Skeletal muscle cell (primary cell): Measurements from ENCODE around the gene VPREB3.
"Not testable (repeated sequence)": the region's sequence is repeated elsewhere in the genome, so short reads cannot be mapped to it uniquely, and the experiment has no call there.

Experiments used
- DNase-seq: peaks from one replicate; pipeline ENCODE4 v3.0.0-alpha.2; 2010; ENCODE audit warnings: low read depth
- H3K4me3 ChIP-seq: 2 replicates; pipeline ENCODE4 v1.5.1; 2011; ENCODE audit warnings: low read depth, mild to moderate bottlenecking, control low read depth, low read length, moderate library complexity

VPREB3 gene

DNA sequence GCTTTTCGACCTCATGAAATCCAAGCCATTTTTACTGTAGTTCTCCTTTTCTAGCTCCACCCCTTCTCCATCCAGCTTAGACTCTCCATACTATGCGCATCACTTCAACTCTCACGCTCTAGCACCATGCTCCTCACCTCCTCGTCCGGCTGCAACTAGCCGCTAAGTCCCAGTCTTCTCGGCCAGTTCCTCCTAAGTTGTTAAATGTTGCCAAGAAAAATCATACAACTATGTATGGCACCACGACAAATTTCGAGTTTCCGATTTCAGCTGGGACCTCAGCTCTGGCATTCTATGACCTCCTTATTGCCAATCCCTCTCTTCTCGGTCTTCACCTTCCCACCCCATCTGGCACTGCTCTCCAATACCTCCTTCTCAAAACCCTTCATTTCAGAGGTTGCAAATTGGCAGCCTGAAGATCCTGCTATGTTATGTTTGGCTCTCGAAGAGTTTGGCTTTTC is 4.4 kb downstream of the VPREB3 start:
- no peak for DNase-seq
- peak overlapping the region; percentile 94 for H3K4me3 ChIP-seq

DNA sequence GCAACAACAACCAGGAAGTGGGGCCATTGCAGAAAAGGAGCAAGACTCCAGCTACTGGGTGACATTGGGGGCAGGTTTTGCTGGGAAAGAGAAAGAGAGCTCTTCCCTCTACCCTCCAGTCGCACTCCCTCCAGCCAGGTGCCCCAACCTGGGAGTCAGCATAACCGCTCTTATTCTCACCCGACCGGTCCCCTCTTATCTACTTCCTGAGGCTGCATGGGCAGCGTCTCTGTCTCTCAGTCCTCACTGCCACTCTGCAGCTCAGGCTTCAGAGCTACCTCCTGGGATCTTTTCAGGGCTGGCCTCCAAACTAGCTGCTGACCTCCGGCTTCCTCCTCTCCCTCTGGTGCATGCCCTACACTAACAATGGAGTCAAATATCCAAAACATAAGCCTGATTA is 8.4 kb downstream of the VPREB3 start:
- no peak for DNase-seq

DNA sequence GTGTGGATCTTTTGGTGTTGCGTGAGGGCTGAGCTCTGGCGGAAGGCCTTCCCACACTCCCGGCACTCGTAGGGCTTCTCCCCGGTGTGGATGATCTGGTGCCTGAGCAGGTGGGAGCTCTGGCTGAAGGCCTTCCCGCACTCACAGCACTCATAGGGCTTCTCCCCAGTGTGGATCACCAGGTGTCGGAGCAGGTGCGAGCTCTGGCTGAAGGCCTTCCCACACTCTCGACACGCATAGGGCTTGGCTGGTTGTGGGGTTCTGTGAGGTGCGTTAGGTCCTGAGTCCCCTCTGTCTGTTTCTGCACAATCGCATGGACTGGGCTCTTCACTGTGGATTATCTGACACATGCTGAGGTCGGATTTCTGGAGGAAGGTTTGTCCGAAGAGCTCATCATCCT is 9.7 kb downstream of the VPREB3 start:
- DNase-seq: no peak
- H3K4me3 ChIP-seq: no peak overlapping the region

More for the DNA sequence above, 8.4 kb downstream of the VPREB3 start:
- no peak overlapping the region for H3K4me3 ChIP-seq

DNA sequence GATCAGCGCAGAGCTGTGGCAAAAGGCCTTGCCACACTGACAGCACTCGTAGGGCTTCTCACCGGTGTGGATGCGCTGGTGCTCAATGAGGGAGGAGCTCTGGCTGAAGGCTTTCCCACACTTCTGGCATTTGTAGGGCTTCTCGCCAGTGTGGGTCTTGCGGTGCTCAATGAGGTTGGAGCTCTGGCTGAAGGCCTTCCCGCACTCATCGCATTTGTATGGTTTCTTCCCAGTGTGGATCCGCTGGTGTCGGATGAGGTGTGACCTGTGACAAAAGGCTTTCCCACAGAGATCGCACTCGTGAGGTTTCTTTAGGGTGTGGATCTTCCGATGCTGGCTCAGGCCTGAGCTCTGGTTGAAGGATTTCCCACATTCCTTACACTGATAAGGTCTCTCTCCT is 10.2 kb downstream of the VPREB3 start:
- no peak for DNase-seq
- H3K4me3 ChIP-seq: no peak overlapping the region

DNA sequence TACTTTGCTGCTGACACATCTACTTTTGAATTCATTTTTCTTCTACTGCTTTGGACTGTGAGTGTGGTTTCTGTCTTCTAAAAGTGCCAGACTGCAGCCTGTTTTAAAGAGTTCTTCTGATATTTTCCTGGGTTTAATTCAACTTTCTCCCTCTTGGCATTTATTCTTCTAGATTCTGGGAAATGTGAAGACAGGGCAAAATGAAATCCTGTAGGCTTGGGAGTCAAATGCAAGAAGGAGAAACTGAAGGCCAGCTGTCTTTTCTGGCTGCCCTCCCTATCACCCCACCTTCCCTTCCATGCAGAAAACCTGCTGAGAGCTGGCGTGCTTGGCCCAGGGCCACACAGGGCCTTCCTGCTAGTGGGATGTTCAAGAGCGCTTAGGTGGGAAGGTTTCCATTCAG is 10.9 kb downstream of the VPREB3 start:
- no peak for DNase-seq
- H3K4me3 ChIP-seq: no peak overlapping the region

DNA sequence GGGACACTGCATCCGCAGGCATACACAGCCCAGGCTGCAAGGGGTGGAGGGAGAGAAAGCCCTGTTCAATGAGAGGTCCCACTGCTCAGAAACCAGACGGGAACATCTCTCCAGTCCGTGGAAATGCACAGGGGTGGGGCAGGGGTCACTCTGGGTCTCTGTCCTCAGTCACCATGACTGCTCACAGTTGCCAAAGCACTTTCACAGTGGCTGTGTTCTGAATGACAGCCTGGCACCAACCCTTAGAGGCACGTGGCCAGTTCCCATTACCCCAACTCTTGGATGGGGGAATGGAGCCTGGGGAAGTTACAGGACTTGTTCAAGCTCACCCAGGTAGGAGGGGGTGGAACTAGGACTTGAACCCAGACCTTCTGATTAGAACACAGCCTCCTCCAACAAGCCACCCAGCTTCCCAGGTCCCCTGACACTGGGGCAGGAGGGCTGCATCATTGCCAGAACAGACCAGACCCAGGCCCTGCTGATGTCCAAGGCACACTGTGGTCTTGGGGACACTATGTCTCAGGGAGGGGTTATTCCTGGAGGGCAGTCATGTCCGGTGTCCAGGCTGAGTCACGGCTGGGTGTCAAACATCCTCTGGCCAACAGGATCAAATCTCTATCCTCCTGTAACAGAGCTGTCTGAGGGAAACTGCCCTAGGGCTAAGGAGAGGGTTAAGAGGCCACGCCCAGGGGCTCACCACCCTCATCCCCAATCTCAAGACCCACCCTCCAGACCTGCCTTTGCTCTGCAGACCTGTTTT is 11.5 kb downstream of the VPREB3 start:
- H3K4me3 ChIP-seq: no peak overlapping the region
- DNase-seq: no peak

DNA sequence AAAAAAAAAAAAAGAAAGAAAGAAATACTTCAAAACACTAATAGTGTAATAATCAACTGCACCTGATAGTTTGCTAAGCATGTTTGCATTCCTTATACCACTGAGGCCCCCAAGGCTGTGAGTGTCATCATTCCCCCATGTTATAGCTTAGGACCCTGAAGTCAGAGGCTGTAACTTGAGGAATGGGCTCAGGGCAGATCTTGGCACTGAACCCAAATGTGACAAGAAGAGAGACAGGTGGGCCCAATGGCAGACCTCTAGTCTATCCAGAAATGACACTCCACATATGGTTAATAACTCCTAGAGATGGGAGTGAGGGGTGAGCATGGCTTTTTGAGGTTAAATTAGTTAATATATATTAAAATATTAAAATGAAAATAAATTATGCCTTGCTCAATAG is 16.5 kb downstream of the VPREB3 start:
- no peak for DNase-seq
- H3K4me3 ChIP-seq: no peak overlapping the region

DNA sequence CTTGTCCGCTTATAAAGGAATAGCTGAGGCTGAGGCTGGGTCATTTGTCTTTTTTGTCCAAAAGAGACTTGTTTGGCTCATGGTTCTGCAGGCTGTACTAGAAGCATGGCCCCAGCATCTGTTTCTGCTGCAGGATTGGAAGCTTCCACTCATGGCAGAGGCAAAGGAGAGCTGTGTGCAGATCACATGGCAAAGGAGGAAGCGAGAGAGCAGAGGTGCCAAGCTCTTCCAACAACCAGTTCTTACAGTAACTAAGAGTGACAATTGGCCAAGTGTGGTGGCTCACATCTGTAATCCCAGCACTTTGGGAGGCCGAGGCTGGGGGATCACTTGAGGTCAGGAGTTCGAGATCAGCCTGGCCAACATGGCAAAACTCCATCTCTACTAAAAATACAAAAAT is 26.1 kb downstream of the VPREB3 start:
- DNase-seq, H3K4me3 ChIP-seq: not testable (repeated sequence)

DNA sequence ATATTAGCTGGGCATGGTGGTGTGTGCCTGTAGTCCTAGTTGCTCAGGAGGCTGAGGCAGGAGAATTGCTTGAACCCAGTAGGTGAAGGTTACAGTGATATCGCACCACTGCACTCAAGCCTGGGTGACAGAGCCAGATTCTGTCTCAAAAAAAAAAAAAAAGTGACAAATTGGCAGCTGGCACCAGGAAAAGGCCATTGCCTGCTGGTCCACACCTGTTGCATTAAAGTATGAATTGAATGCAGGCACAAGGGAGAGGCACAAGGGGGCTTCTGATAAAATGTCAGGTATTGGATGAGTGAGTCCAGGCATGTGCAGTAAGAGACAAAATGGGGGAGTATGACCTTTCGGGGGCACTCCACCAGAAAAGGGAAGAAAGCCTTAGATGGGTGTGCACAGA is 31.5 kb downstream of the VPREB3 start:
- no peak overlapping the region for H3K4me3 ChIP-seq
- no peak for DNase-seq

DNA sequence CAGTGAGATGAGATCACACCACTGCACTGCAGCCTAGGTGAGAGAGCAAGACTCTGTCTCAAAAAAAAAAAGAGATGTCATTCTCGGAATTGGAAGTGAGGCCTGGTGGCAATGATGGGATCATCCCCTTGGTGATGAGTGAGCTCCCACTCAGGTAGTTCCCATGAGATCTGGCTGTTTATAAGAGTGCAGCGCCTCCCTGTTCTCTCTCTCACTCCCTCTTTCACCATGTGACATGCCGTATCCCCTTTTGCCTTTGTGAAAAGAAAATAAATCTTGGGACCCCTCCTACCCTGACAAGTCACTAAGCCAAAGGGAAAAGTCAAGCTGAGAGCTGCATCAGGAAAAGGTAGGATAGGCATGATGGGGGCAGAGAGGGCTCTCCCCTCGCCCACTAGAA is 32.1 kb downstream of the VPREB3 start:
- H3K4me3 ChIP-seq: no peak overlapping the region
- no peak for DNase-seq

DNA sequence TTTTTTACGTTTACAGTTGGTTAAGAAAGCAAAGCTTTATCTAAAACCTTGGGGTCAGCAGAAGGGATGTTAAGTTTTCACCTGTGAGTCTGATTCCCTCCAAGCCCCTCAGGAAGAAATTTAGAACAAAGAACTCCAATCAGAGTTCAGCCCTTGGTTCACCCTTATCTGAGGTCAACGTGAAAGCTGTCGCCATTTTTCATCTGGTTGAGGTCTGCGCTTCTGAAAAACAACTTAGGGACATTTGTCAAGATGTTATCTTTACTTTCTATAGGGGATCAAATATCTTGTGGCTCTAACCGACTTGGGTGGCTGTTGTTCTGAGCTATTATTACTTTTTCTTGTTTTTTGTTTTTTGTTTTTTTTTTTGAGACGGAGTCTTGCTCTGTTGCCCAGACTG is 33.4 kb downstream of the VPREB3 start:
- H3K4me3 ChIP-seq: no peak overlapping the region
- no peak for DNase-seq

DNA sequence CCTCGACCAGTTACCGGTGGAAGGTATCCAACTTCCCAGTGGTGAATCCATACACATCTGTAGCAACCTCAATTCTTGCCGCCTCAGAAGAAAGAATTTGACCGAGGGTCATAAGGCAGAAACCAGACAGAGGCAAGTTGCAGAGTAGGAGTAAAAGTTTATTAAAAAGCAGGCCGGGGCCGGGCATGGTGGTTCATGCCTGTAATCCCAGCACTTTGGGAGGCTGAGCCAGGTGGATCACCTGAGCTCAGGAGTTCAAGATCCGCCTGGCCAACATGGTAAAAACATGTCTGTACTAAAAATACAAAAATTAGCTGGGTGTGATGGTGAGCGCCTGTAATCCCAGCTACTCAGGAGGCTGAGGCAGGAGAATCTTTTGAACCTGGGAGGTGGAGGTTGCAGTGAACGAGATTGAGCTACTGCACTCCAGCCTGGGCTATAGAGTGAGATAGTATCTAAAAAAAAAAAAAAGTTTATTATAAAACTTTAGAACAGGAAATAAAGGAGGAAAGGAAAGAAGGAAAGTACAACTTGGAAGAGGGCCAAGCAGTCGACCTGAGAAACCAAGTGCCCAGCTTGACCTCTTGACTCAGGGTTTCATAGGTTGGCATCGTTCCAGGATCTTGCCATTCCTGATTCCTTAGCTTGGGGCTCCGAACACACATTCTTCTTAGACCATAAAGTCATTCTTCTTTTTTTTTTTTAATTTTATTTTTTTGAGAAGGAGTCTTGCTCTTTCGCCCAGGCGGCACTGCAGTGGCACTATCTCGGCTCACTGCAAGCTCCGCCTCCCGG is 35.7 kb downstream of the VPREB3 start:
- no peak overlapping the region for H3K4me3 ChIP-seq
- no peak for DNase-seq

DNA sequence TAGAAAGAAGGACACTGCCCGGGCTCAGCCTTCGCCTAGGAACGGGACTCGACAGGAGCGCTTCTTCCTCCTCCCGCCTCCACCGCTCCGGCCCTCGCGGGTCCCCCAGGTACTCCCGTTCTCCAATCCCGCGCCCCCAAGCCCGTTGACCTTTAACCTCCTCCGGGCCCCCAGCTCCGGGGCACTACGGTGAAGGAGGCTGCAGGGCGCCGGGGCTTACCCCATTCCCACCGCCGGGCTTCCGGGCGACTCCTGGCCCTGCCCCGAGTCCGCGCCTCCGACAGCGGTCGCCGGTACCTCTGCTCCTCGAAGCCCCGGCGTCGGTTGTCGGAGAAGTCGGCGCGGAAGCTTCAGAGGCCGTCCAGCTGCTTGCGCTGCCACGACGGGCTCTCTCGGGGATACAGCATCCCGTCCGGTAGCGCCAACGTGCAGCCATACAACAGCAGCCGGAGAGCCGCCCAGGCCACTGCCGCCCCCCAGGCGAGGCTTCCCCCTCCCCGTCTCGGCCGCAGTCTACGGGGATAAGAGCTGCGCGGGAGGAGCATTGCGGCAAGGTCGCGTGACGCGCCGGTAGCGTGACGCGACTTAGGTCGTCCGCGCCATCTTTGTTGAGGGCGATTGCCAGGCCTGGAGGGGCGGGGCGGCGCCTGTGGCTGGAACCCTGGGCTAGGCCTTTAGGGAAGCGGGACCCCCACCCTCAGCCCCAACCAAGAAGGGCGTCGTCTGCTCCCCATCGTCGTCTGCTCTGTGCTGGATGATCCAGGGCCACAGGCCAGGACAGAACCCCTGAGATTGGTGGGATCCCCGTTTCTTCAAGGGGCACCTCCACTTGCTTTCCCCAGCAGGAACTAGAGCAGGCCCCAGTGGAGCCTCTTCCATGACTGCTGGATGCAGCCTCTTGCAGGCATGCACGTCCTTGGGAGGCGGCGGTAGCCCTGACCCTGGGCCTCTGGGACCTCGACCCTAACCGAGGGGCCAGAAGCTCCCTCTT is 37.1 kb downstream of the VPREB3 start:
- peak overlapping the region; percentile 84 for H3K4me3 ChIP-seq
- DNase-seq: peak; percentile 45

DNA sequence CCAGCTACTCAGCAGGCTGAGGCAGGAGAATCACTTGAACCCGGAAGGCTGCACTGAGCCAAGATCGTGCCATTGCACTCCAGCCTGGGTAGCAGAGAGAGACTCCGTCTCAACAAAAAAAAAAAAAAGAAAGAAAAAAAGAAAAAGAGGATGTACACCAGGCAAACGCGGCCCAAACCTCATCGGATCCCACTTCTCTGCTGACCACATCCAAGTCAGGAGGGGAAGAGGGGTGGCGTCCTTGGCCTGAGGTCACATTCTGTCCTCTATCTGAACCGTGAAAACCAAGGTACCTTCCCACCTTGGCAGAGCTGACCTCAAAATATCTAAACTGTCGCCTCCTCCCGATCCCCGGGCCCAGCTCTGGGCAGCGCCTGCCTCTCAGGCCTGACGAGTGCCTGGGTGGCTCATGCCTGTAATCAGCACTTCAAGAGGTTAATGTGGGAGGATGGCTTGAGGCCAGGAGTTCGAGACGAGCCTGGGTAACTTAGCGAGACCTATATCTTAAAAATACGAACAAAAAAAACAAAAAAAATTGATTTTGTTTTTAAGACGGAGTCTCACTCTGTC is 38.3 kb downstream of the VPREB3 start:
- peak overlapping the region; percentile 84 for H3K4me3 ChIP-seq
- DNase-seq: no peak

DNA sequence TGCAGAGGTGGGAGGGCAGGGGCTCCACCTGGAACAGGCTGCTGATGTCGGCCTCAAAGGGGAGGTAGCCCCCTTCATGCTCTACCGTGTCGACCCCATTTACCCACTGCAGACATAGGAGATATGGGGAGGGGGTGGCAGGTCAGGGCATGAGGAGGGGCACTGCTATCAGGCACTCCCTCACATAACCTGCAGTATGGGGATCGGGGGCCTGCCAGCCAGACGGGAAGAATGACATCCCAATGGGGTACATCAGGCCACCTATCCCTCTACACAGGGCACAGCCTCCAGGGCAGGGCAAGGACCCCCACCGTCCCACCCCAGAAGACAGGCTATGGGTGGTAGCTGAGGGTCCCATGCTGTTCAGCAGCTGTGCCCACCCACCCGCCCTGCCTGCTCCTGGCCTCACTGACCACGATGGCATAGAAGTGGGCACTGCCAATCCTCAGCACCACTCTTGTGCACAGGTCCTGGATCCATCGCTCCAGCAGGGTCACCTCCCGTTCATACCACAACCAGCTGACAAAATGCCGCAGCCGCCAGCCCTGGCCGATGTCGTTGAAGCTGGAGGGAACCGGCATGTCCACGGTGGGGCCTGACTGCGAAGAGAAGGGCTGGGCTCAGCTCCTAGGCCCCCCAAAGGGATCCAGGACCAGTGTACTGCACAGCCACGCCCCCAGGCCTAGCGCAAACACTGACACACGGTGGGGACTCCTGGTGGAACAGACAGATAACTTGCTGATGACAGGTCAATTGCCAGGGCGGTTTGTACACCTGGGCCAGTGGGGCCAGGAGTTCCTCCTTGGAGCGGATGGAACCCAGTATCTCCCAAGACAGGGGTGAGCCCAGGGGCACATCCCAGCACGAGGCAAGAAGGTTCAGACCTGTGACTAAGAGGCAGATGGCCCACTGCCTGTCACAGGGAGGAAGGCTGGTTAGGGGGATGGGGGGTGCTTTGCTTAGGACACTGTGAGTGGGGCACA is 39.3 kb downstream of the VPREB3 start:
- H3K4me3 ChIP-seq: no peak overlapping the region
- no peak for DNase-seq

DNA sequence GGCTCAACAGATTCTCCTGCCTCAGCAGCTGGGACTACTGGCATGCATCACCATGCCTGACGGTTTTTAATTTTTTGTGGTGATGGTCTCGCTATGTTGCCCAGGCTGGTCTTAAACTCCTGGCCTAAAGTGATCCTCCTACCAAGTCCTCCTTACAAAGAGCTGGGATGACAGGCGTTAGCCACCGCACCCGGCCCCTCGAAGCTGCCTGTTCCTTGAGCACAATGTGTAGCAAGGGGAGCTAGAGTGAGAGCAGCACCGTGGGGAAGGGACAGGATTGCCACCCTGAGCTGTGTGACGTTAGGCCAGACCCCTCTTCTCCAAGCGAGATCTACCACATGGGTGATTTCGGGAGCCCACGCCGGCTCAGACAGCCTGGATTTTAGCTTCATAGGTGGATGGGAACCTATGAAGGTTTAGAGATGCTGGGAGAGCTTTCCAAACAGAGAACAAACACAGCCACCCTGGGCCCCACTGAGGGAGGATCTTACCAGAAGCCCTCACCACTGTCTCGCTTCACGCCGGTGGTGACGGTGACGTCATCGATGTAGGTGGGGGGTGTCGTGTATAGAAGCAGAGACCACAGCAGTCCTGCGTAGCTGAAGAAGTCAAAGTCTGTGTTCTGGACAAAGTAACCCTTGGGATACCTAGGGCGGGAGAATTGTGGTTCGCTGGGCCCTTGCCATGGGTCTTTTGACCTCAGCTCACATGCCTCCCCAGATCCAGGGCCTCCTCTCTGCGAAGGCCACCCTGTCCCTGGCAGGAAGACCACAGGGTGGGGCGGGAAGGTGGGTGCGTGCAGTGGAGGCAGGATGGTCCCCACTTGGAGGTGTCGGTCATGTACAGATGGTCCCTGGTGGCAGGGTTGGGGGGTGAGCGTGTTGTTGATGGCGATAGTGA is 40.3 kb downstream of the VPREB3 start:
- no peak for DNase-seq
- H3K4me3 ChIP-seq: no peak overlapping the region

DNA sequence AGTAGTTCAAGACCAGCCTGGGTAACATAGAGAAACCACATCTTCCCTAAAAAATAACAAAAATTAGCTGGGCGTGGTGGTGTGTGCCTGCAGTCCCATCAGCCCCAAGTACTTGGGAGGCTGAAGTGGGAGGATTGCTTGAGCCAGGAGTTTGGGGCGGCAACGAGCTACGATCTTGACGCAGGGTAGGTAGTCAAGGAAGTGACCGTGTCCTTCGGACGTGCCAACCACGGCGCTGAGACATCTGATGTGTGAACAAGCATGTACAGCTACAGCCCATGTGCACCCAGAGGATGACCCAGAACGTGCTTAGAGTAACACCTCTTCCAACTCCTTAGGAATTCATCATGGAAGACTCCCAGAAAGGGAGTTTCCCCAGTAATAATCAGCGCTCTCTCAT is 42.0 kb downstream of the VPREB3 start:
- no peak overlapping the region for H3K4me3 ChIP-seq
- no peak for DNase-seq
